Right lobe of liver (tissue), 4 donors: Measurements from ENCODE around the gene CLPTM1L.
"Not testable (repeated sequence)": the region's sequence is repeated elsewhere in the genome, so short reads cannot be mapped to it uniquely, and the experiment has no call there.

Experiments used
- POLR2A ChIP-seq: fragments of 450-650 bp; IDR thresholded peaks from one replicate; pipeline ENCODE4 v1.6.1; 2017; ENCODE audit warnings: antibody characterized with exemption, mild to moderate bottlenecking
- TF ChIP-seq, protein P1 (sequence below), 4 donors: fragments of 200-600 bp in 3 of 4; fragments of 450-650 bp in 1 of 4; IDR thresholded peaks; one replicate each; pipeline versions ENCODE4 v1.5.1 to v1.8.0; 2016 to 2022; ENCODE audit warnings: antibody characterized with exemption in 4 of 4, mild to moderate bottlenecking in 2 of 4
- donor health status: DM: no; HTN: no; CAD: no.
- donor health status: DM: no; HTN: no; CAD: no.
- donor health status: DM: no; HTN: yes; CAD: no.

- TF ChIP-seq, protein P1, sequence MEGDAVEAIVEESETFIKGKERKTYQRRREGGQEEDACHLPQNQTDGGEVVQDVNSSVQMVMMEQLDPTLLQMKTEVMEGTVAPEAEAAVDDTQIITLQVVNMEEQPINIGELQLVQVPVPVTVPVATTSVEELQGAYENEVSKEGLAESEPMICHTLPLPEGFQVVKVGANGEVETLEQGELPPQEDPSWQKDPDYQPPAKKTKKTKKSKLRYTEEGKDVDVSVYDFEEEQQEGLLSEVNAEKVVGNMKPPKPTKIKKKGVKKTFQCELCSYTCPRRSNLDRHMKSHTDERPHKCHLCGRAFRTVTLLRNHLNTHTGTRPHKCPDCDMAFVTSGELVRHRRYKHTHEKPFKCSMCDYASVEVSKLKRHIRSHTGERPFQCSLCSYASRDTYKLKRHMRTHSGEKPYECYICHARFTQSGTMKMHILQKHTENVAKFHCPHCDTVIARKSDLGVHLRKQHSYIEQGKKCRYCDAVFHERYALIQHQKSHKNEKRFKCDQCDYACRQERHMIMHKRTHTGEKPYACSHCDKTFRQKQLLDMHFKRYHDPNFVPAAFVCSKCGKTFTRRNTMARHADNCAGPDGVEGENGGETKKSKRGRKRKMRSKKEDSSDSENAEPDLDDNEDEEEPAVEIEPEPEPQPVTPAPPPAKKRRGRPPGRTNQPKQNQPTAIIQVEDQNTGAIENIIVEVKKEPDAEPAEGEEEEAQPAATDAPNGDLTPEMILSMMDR (IDR thresholded peaks at IDR 0.05), result not testable (repeated sequence)
- not testable (repeated sequence) for TF ChIP-seq POLR2A
These were observed 15.5 kb upstream of the CLPTM1L start for GRCh38 chr5:1360367-1360766.
